Neural cell (in vitro differentiated cells): Measurements from ENCODE around the gene NCKAP1. TPM values are rescaled to one million over a fixed set of nuclear protein-coding genes. Genes with fewer than 3 reads are reported as not detected.

ENCODE experiments used
- H2AFZ ChIP-seq: fragments of 200-600, 300-800 bp; sonication (generic), shearing (Covaris generic); 2 replicates; pipeline ENCODE4 v1.6.0; 2014; ENCODE audit warnings: low read depth, mild to moderate bottlenecking, antibody characterized with exemption, low read length, moderate library complexity
- H3F3A ChIP-seq: fragments of 200-600 bp; shearing (Covaris generic); 2 replicates; pipeline ENCODE4 v1.6.1; 2016; ENCODE audit warnings: mild to moderate bottlenecking, moderate library complexity, mixed read lengths, antibody characterized with exemption, low read length; ENCODE audit not compliant: insufficient read depth, poor library complexity, severe bottlenecking
- H3K27ac ChIP-seq: fragments of 200-600, 300-800 bp; sonication (generic), shearing (Covaris generic); 2 replicates; pipeline ENCODE4 v1.5.1; 2014; ENCODE audit warnings: mild to moderate bottlenecking, low read length, moderate library complexity
- H3K27me3 ChIP-seq: fragments of 300-800, 200-600 bp; sonication (generic), shearing (Covaris generic); 2 replicates; pipeline ENCODE4 v1.6.0; 2014; ENCODE audit warnings: mild to moderate bottlenecking, low read depth, low read length, moderate library complexity; ENCODE audit not compliant: insufficient read depth
- H3K36me3 ChIP-seq: fragments of 300-800, 200-600 bp; sonication (generic), shearing (Covaris generic); 2 replicates; pipeline ENCODE4 v1.5.1; 2014; ENCODE audit warnings: mild to moderate bottlenecking, antibody characterized with exemption, low read length, moderate library complexity; ENCODE audit not compliant: insufficient read depth
- H3K4me2 ChIP-seq: fragments of 300-800, 200-600 bp; sonication (generic), shearing (Covaris generic); 2 replicates; pipeline ENCODE4 v1.6.0; 2014; ENCODE audit warnings: mild to moderate bottlenecking, low read length
- H3K4me3 ChIP-seq: fragments of 300-800, 200-600 bp; sonication (generic), shearing (Covaris generic); 2 replicates; pipeline ENCODE4 v1.5.1; 2014; ENCODE audit warnings: mild to moderate bottlenecking, low read length, moderate library complexity
- H3K79me2 ChIP-seq: fragments of 200-600 bp; shearing (Covaris generic); replicated peaks from 2 replicates; pipeline ENCODE4 v1.6.0; 2014; ENCODE audit warnings: mild to moderate bottlenecking, low read length, moderate library complexity; ENCODE audit not compliant: insufficient read depth
- H3K9ac ChIP-seq: fragments of 300-800, 200-600 bp; sonication (generic), shearing (Covaris generic); 2 replicates; pipeline ENCODE4 v1.6.1; 2016; ENCODE audit warnings: mild to moderate bottlenecking, low read length, mixed read lengths
- H3K9me2 ChIP-seq: fragments of 200-600 bp; shearing (Covaris generic); 2 replicates; pipeline ENCODE4 v1.6.1; 2016; ENCODE audit warnings: mild to moderate bottlenecking, low read length, mixed read lengths; ENCODE audit not compliant: insufficient read depth
- H3K9me3 ChIP-seq: fragments of 200-600, 300-800 bp; sonication (generic), shearing (Covaris generic); 2 replicates; pipeline ENCODE4 v1.6.1; 2016; ENCODE audit warnings: mild to moderate bottlenecking, mixed run types, low read length, moderate library complexity, mixed read lengths
- H4K20me1 ChIP-seq: fragments of 200-600 bp; shearing (Covaris generic); 2 replicates; pipeline ENCODE4 v1.6.1; 2016; ENCODE audit warnings: mild to moderate bottlenecking, mixed run types; ENCODE audit not compliant: insufficient read depth
- CTCF ChIP-seq: fragments of 450-650 bp; IDR thresholded peaks from 2 replicates; pipeline ENCODE4 v1.5.1; 2014; ENCODE audit warnings: antibody characterized with exemption, mild to moderate bottlenecking, moderate library complexity; ENCODE audit not compliant: poor library complexity, severe bottlenecking
- EP300 ChIP-seq: fragments of 450-650 bp; conservative IDR thresholded peaks from 2 replicates; pipeline ENCODE4 v1.6.1; 2014; ENCODE audit warnings: antibody characterized with exemption, mild to moderate bottlenecking, moderate library complexity; ENCODE audit not compliant: poor library complexity, severe bottlenecking
- EZH2 ChIP-seq: fragments of 200-600, 300-800 bp; shearing (Covaris generic), sonication (generic); IDR thresholded peaks from 2 replicates; pipeline ENCODE4 v1.6.1; 2014; ENCODE audit warnings: antibody characterized with exemption, low read length, borderline replicate concordance, mild to moderate bottlenecking; ENCODE audit not compliant: insufficient read depth, poor library complexity, severe bottlenecking
- MXI1 ChIP-seq: fragments of 450-650 bp; conservative IDR thresholded peaks from 2 replicates; pipeline ENCODE4 v1.6.1; 2014; ENCODE audit warnings: antibody characterized with exemption, mild to moderate bottlenecking; ENCODE audit not compliant: poor library complexity, severe bottlenecking
- POLR2AphosphoS5 ChIP-seq: IDR thresholded peaks from 2 replicates; pipeline ENCODE4 v1.6.1; 2012
- RAD21 ChIP-seq: fragments of 450-650 bp; conservative IDR thresholded peaks from 2 replicates; pipeline ENCODE4 v1.6.1; 2014; ENCODE audit warnings: antibody characterized with exemption, mild to moderate bottlenecking, moderate library complexity
- REST ChIP-seq: IDR thresholded peaks from 2 replicates; pipeline ENCODE4 v1.6.1; 2012; ENCODE audit warnings: borderline replicate concordance
- SMC3 ChIP-seq: fragments of 450-650 bp; conservative IDR thresholded peaks from 2 replicates; pipeline ENCODE4 v1.6.1; 2014; ENCODE audit warnings: antibody characterized with exemption, mild to moderate bottlenecking, moderate library complexity; ENCODE audit not compliant: poor library complexity
- TAF1 ChIP-seq: IDR thresholded peaks from 2 replicates; pipeline ENCODE4 v1.6.1; 2012; ENCODE audit warnings: low read depth
- polyA plus RNA-seq: library from polyadenylated mRNA; depleted of rRNA; stranded (reverse); fragments of >200 nt; gene quantifications from 2 replicates; pipeline ENCODE4 v1.2.3, GENCODE V29; 2014

The NCKAP1 gene
- polyA plus RNA-seq, 1 donor from 2014 or later = 124 TPM

DNA sequence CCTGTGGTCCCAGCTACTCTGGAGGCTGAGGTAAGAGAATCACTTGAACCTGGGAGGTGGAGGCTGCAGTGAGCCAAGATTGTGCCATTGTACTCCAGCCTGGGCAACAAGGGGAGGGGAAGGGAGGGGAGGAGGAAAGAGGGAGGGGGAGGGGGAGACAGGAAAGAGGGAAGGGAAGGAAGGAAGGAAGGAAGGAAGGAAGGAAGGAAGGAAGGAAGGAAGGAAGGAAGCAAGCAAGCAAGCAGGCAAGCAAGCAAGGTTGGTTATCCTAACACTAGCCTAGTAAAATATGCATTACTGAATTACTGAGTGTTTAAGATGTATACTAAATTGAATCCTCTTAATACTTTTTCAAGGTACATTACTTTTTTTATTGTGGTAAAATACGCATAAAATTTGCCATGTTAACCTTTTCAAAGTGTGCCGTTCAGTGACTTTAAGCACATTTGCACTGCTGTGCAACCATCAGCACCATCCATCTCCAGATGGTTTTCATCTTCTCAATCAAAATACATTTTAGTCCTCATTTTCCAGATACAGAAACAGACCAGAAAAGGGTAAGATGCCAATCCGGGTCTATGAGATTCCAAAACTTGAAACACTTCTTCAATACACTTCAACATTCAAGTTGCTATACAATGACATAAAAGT lies 28.9 kb downstream of the NCKAP1 start:
- H3K9me2 ChIP-seq = no peaks in the 10 kb centered on the region
- H3K9ac ChIP-seq = no peak overlapping the region
- H3K27me3 ChIP-seq = no peaks in the 10 kb centered on the region
- H3K79me2 ChIP-seq = peaks cover 30% of the 10 kb centered on the region
- no peak overlapping the region for H3K4me2 ChIP-seq
- TF ChIP-seq CTCF (no peak), EP300 (no peak), REST (no peak), EZH2 (no peak)
- no peak overlapping the region for H2AFZ ChIP-seq
- H4K20me1 ChIP-seq = no peaks in the 10 kb centered on the region
- no peaks in the 10 kb centered on the region for H3K36me3 ChIP-seq
- no peaks in the 10 kb centered on the region for H3K9me3 ChIP-seq
- H3F3A ChIP-seq = no peaks in the 10 kb centered on the region
- no peak overlapping the region for H3K27ac ChIP-seq
- H3K4me3 ChIP-seq = no peak overlapping the region

GRCh38 chr2:183001948-183002347 lies 36.3 kb downstream of the NCKAP1 start:
- no peak overlapping the region for H3K4me2 ChIP-seq
- no peaks in the 10 kb centered on the region for H3F3A ChIP-seq
- H2AFZ ChIP-seq = no peak overlapping the region
- H3K4me3 ChIP-seq = no peak overlapping the region
- H3K36me3 ChIP-seq = no peaks in the 10 kb centered on the region
- TF ChIP-seq SMC3 (no peak), TAF1 (no peak), CTCF (no peak), POLR2AphosphoS5 (no peak), RAD21 (no peak), EP300 (no peak), MXI1 (no peak), EZH2 (no peak), REST (no peak)
- no peak overlapping the region for H3K9ac ChIP-seq
- no peaks in the 10 kb centered on the region for H3K9me3 ChIP-seq
- no peaks in the 10 kb centered on the region for H3K9me2 ChIP-seq
- no peak overlapping the region for H3K27ac ChIP-seq
- peaks cover 6% of the 10 kb centered on the region for H3K79me2 ChIP-seq
- no peaks in the 10 kb centered on the region for H3K27me3 ChIP-seq
- H4K20me1 ChIP-seq = no peaks in the 10 kb centered on the region
